ENCODE measurements around the gene RSL24D1. TPM values are rescaled to one million over a fixed set of nuclear protein-coding genes. Genes with fewer than 3 reads are reported as not detected.

RSL24D1 gene
- total RNA-seq, 2 experiments from 2014 or later, result 157 to 163 TPM

- H3K27ac Mint-ChIP-seq, result peak overlapping the region; percentile 36
- H3K36me3 Mint-ChIP-seq, result peaks cover 60% of the 10 kb centered on the region
- H3K9me3 Mint-ChIP-seq, result no peaks in the 10 kb centered on the region
- no peak overlapping the region for H3K4me3 Mint-ChIP-seq
- ChIA-PET POLR2A (no interaction called here), CTCF (no interaction called here)
- peaks cover 65% of the 10 kb centered on the region for H3K4me1 Mint-ChIP-seq (ENCODE audit: low read depth)
- H3K27me3 Mint-ChIP-seq, result no peaks in the 10 kb centered on the region
- intact Hi-C loops (cut with micrococcal nuclease), result no loop called here
- DNase-seq, result no peak
Observed at GRCh38 chr15:55234104-55234799, 37.5 kb upstream of the RSL24D1 start.

GRCh38 chr15:55231455-55231854, 34.7 kb upstream of the RSL24D1 start:
- Mint-ChIP-seq H3K4me3 (no peak overlapping the region), H3K27ac (no peak overlapping the region)

GRCh38 chr15:55230953-55231352, 34.2 kb upstream of the RSL24D1 start:
- Mint-ChIP-seq H3K27me3 (no peaks in the 10 kb centered on the region), H3K36me3 (peaks cover 57% of the 10 kb centered on the region), H3K27ac (peak overlapping the region; percentile 50), H3K4me3 (no peak overlapping the region), H3K9me3 (no peaks in the 10 kb centered on the region), H3K4me1 (ENCODE audit: low read depth) (peaks cover 44% of the 10 kb centered on the region)
- intact Hi-C loops (cut with micrococcal nuclease), result no loop called here
- no peak for DNase-seq
- CTCF ChIA-PET, result no interaction called here
- POLR2A ChIA-PET, result no interaction called here

More at GRCh38 chr15:55231455-55231854, 34.7 kb upstream of the RSL24D1 start:
- Mint-ChIP-seq H3K4me1 (ENCODE audit: low read depth) (peaks cover 45% of the 10 kb centered on the region), H3K9me3 (no peaks in the 10 kb centered on the region), H3K27me3 (no peaks in the 10 kb centered on the region), H3K36me3 (peaks cover 61% of the 10 kb centered on the region)
- ChIA-PET CTCF (interaction anchor here (1.0 to 1.6 kb wide), 2 partner anchors 7 to 13 kb away, joined by 3 read pairs; no protein-coding TSS in a partner anchor), POLR2A (no interaction called here)
- DNase-seq, result no peak
- intact Hi-C loops (cut with micrococcal nuclease), result no loop called here

- peak overlapping the region; percentile 16 for H3K4me3 Mint-ChIP-seq
- peaks cover 45% of the 10 kb centered on the region for H3K4me1 Mint-ChIP-seq (ENCODE audit: low read depth)
- H3K36me3 Mint-ChIP-seq, result peaks cover 55% of the 10 kb centered on the region
- H3K27ac Mint-ChIP-seq, result peak overlapping the region; percentile 74
- H3K9me3 Mint-ChIP-seq, result no peaks in the 10 kb centered on the region
- ChIA-PET POLR2A (no interaction called here), CTCF (interaction anchor here (1.1 kb wide), 1 partner anchor 61 kb away, joined by 3 read pairs; no protein-coding TSS in a partner anchor)
- H3K27me3 Mint-ChIP-seq, result no peaks in the 10 kb centered on the region
- intact Hi-C loops (cut with micrococcal nuclease), result no loop called here
- DNase-seq, result no peak
Observed at GRCh38 chr15:55230051-55230670, 33.4 kb upstream of the RSL24D1 start.

- peak overlapping the region; percentile 41 for H3K27ac Mint-ChIP-seq
- CTCF ChIA-PET, result no interaction called here
- POLR2A ChIA-PET, result no interaction called here
- no peak for DNase-seq
- intact Hi-C loops (cut with micrococcal nuclease), result no loop called here
- H3K36me3 Mint-ChIP-seq, result peaks cover 46% of the 10 kb centered on the region
- H3K4me3 Mint-ChIP-seq, result no peak overlapping the region
- H3K27me3 Mint-ChIP-seq, result no peaks in the 10 kb centered on the region
- peaks cover 63% of the 10 kb centered on the region for H3K4me1 Mint-ChIP-seq (ENCODE audit: low read depth)
- H3K9me3 Mint-ChIP-seq, result no peaks in the 10 kb centered on the region
Observed at GRCh38 chr15:55226127-55226526, 29.4 kb upstream of the RSL24D1 start.

GRCh38 chr15:55224892-55225291, 28.2 kb upstream of the RSL24D1 start:
- DNase-seq, result no peak
- Mint-ChIP-seq H3K36me3 (peaks cover 42% of the 10 kb centered on the region), H3K27ac (peak overlapping the region; percentile 44), H3K9me3 (no peaks in the 10 kb centered on the region), H3K4me3 (no peak overlapping the region), H3K27me3 (no peaks in the 10 kb centered on the region), H3K4me1 (ENCODE audit: low read depth) (peaks cover 60% of the 10 kb centered on the region)
- ChIA-PET POLR2A (no interaction called here), CTCF (interaction anchor here (0.7 kb wide), 1 partner anchor 12 kb away, joined by 3 read pairs; no protein-coding TSS in a partner anchor)
- intact Hi-C loops (cut with micrococcal nuclease), result no loop called here

- intact Hi-C loops (cut with micrococcal nuclease), result no loop called here
- DNase-seq, result no peak
- peaks cover 75% of the 10 kb centered on the region for H3K4me1 Mint-ChIP-seq (ENCODE audit: low read depth)
- H3K36me3 Mint-ChIP-seq, result peaks cover 45% of the 10 kb centered on the region
- H3K27me3 Mint-ChIP-seq, result no peaks in the 10 kb centered on the region
- peak overlapping the region; percentile 91 for H3K27ac Mint-ChIP-seq
- ChIA-PET POLR2A (interaction anchor here (0.9 to 1.2 kb wide), 2 partner anchors 34 to 63 kb away, joined by 3 to 4 read pairs; no protein-coding TSS in a partner anchor), CTCF (interaction anchor here (1.1 to 1.9 kb wide), 2 partner anchors 15 to 68 kb away, joined by 4 to 5 read pairs; no protein-coding TSS in a partner anchor)
- H3K9me3 Mint-ChIP-seq, result no peaks in the 10 kb centered on the region
- H3K4me3 Mint-ChIP-seq, result peak overlapping the region; percentile 20
Observed at GRCh38 chr15:55222588-55222987, 25.8 kb upstream of the RSL24D1 start.

GRCh38 chr15:55221090-55222011, 24.6 kb upstream of the RSL24D1 start:
- intact Hi-C loops (cut with micrococcal nuclease), result loop anchor here (1.0 kb wide), 3 partner anchors 16 to 59 kb away; no protein-coding TSS in a partner anchor
- H3K4me1 Mint-ChIP-seq (ENCODE audit: low read depth), result peaks cover 76% of the 10 kb centered on the region
- peaks cover 47% of the 10 kb centered on the region for H3K36me3 Mint-ChIP-seq
- no peaks in the 10 kb centered on the region for H3K9me3 Mint-ChIP-seq
- peak; percentile 72 for DNase-seq
- peak overlapping the region; percentile 91 for H3K27ac Mint-ChIP-seq
- no peaks in the 10 kb centered on the region for H3K27me3 Mint-ChIP-seq
- CTCF ChIA-PET, result interaction anchor here (1.1 to 1.9 kb wide), 4 partner anchors 16 to 218 kb away, joined by 4 to 5 read pairs (median 4); partner anchors contain the start of gene RSL24D1
- POLR2A ChIA-PET, result interaction anchor here (0.6 to 3.5 kb wide), 11 partner anchors 16 to 67 kb away, joined by 3 to 18 read pairs (median 4); no protein-coding TSS in a partner anchor
- H3K4me3 Mint-ChIP-seq, result peak overlapping the region; percentile 47

- peak overlapping the region; percentile 91 for H3K27ac Mint-ChIP-seq
- peaks cover 49% of the 10 kb centered on the region for H3K36me3 Mint-ChIP-seq
- ChIA-PET CTCF (interaction anchor here (1.2 to 1.3 kb wide), 2 partner anchors 12 to 219 kb away, joined by 3 to 4 read pairs; no protein-coding TSS in a partner anchor), POLR2A (interaction anchor here (0.6 to 3.5 kb wide), 8 partner anchors 17 to 68 kb away, joined by 3 to 18 read pairs (median 6); no protein-coding TSS in a partner anchor)
- peaks cover 70% of the 10 kb centered on the region for H3K4me1 Mint-ChIP-seq (ENCODE audit: low read depth)
- DNase-seq, result no peak
- intact Hi-C loops (cut with micrococcal nuclease), result loop anchor here (1.0 kb wide), 3 partner anchors 17 to 60 kb away; no protein-coding TSS in a partner anchor
- no peaks in the 10 kb centered on the region for H3K9me3 Mint-ChIP-seq
- H3K27me3 Mint-ChIP-seq, result no peaks in the 10 kb centered on the region
- peak overlapping the region; percentile 47 for H3K4me3 Mint-ChIP-seq
Observed at GRCh38 chr15:55220606-55221005, 23.9 kb upstream of the RSL24D1 start.

- POLR2A ChIA-PET, result interaction anchor here (1.1 to 1.9 kb wide), 7 partner anchors 20 to 67 kb away, joined by 3 to 10 read pairs (median 4); partner anchors contain the start of gene RSL24D1
- CTCF ChIA-PET, result interaction anchor here (0.6 to 5.8 kb wide), 23 partner anchors 9 to 221 kb away, joined by 3 to 72 read pairs (median 5); partner anchors contain the start of gene RSL24D1
- Mint-ChIP-seq H3K27ac (peak overlapping the region; percentile 76), H3K4me3 (no peak overlapping the region), H3K36me3 (peaks cover 47% of the 10 kb centered on the region), H3K27me3 (no peaks in the 10 kb centered on the region), H3K9me3 (no peaks in the 10 kb centered on the region), H3K4me1 (ENCODE audit: low read depth) (peaks cover 51% of the 10 kb centered on the region)
- DNase-seq, result peak; percentile 37
- intact Hi-C loops (cut with micrococcal nuclease), result loop anchor here (5.0 kb wide), 1 partner anchor 219 kb away; no protein-coding TSS in a partner anchor
Observed at GRCh38 chr15:55218056-55218455, 21.3 kb upstream of the RSL24D1 start.

- no peaks in the 10 kb centered on the region for H3K27me3 Mint-ChIP-seq
- CTCF ChIA-PET, result interaction anchor here (1.2 to 1.5 kb wide), 2 partner anchors 11 to 235 kb away, joined by 3 read pairs; no protein-coding TSS in a partner anchor
- intact Hi-C loops (cut with micrococcal nuclease), result no loop called here
- no peak for DNase-seq
- H3K27ac Mint-ChIP-seq, result no peak overlapping the region
- H3K9me3 Mint-ChIP-seq, result no peaks in the 10 kb centered on the region
- no peak overlapping the region for H3K4me3 Mint-ChIP-seq
- H3K36me3 Mint-ChIP-seq, result peaks cover 29% of the 10 kb centered on the region
- POLR2A ChIA-PET, result no interaction called here
- H3K4me1 Mint-ChIP-seq (ENCODE audit: low read depth), result no peaks in the 10 kb centered on the region
Observed at GRCh38 chr15:55204464-55204863, 7.7 kb upstream of the RSL24D1 start.

Data from activated CD4-positive, alpha-beta memory T cell treated with anti-CD3 and anti-CD28 coated beads for 36 hours (primary cell).